COLO668 (cell line): ENCODE data around the gene SCN4A.
A peak's percentile ranks its signal among the peaks of the same experiment; 100 is the strongest.

Source experiments
- DNase-seq: peaks from one replicate; lab custom pipeline; 2025; ENCODE audit not compliant: unreplicated experiment; lab: John Stamatoyannopoulos, UW

The SCN4A gene

GRCh38 chr17:63960006-63960405 lies 12.7 kb downstream of the SCN4A start:
- no peak for DNase-seq

GRCh38 chr17:63956296-63956920 lies 16.3 kb downstream of the SCN4A start:
- DNase-seq: no peak

GRCh38 chr17:63955791-63956190 lies 16.9 kb downstream of the SCN4A start:
- DNase-seq: no peak

GRCh38 chr17:63955232-63955631 lies 17.5 kb downstream of the SCN4A start:
- DNase-seq: no peak

GRCh38 chr17:63954402-63955063 lies 18.2 kb downstream of the SCN4A start:
- peak; percentile 2 for DNase-seq

- peak; percentile 37 for DNase-seq
These were observed 21.5 kb downstream of the SCN4A start for GRCh38 chr17:63950940-63951907.

GRCh38 chr17:63949576-63950250 lies 23.0 kb downstream of the SCN4A start:
- DNase-seq: no peak

- DNase-seq: no peak
These were observed 24.2 kb downstream of the SCN4A start for GRCh38 chr17:63948521-63948920.

GRCh38 chr17:63947711-63948330 lies 24.9 kb downstream of the SCN4A start:
- DNase-seq: no peak

- DNase-seq: peak; percentile 7
These were observed 26.0 kb downstream of the SCN4A start for GRCh38 chr17:63946440-63947363.

- no peak for DNase-seq
These were observed 26.8 kb downstream of the SCN4A start for GRCh38 chr17:63945784-63946439.

GRCh38 chr17:63944736-63945499 lies 27.8 kb downstream of the SCN4A start:
- no peak for DNase-seq

GRCh38 chr17:63943745-63944144 lies 29.0 kb downstream of the SCN4A start:
- DNase-seq: no peak

- DNase-seq: no peak
These were observed 30.3 kb downstream of the SCN4A start for GRCh38 chr17:63942309-63942985.

- no peak for DNase-seq
These were observed 31.0 kb downstream of the SCN4A start for GRCh38 chr17:63941751-63942150.

GRCh38 chr17:63941162-63941561 lies 31.6 kb downstream of the SCN4A start:
- DNase-seq: no peak

- DNase-seq: no peak
These were observed 32.1 kb downstream of the SCN4A start for GRCh38 chr17:63940584-63940983.

GRCh38 chr17:63939884-63940283 lies 32.8 kb downstream of the SCN4A start:
- DNase-seq: no peak
